HEK293 (cell line): Measurements from ENCODE around the gene PRKCE.
"Not testable (repeated sequence)": the region's sequence is repeated elsewhere in the genome, so short reads cannot be mapped to it uniquely, and the experiment has no call there.

ENCODE experiments used
- CTCF ChIA-PET: fragments of 350-600 bp; formaldehyde crosslinking; extraction: SDS; loops from one replicate; lab custom pipeline; 2021; ENCODE audit warnings: antibody characterized with exemption; lab: Yijun Ruan, JAX
- POLR2A ChIA-PET: fragments of 300-600 bp; formaldehyde crosslinking; extraction: SDS; loops from one replicate; lab custom pipeline; 2020; ENCODE audit warnings: antibody characterized with exemption, inconsistent platforms; lab: Yijun Ruan, JAX
- H3K27ac ChIP-seq: fragments of 200-500 bp; sonication (Bioruptor generic); 2 replicates; pipeline ENCODE4 v1.5.1; 2014; ENCODE audit warnings: low read depth, low read length, control low read depth, inconsistent platforms; ENCODE audit errors: extremely low read depth
- H3K36me3 ChIP-seq, 2 experiments: fragments of 200-500 bp in 1 of 2; sonication (Bioruptor generic) in 1 of 2; 1 replicate in 1 of 2; 2 replicates in 1 of 2; pipeline ENCODE4 v1.5.1; 2014 to 2017; ENCODE audit warnings: inconsistent platforms in 2 of 2, low read length in 2 of 2; ENCODE audit not compliant: control insufficient read depth in 2 of 2, insufficient read depth in 1 of 2
- H3K4me1 ChIP-seq: fragments of 200-500 bp; sonication (Bioruptor generic); 2 replicates; pipeline ENCODE4 v1.5.1; 2014; ENCODE audit warnings: mild to moderate bottlenecking, low read length, inconsistent platforms; ENCODE audit not compliant: control insufficient read depth, insufficient read depth
- H3K4me3 ChIP-seq: 2 replicates; pipeline ENCODE4 v1.5.1; 2011; ENCODE audit warnings: low read depth, mild to moderate bottlenecking, control low read depth, low read length, moderate library complexity
- H3K9me3 ChIP-seq: fragments of 200-500 bp; sonication (Bioruptor generic); 2 replicates; pipeline ENCODE4 v1.5.1; 2014; ENCODE audit warnings: low read depth, low read length, inconsistent platforms; ENCODE audit not compliant: control insufficient read depth, insufficient read depth
- EGR2 ChIP-seq: fragments of 450-650 bp; formaldehyde crosslinking; IDR thresholded peaks from 2 replicates; pipeline ENCODE4 v1.5.1; 2016; ENCODE audit warnings: low read depth, missing biosample characterization, missing genetic modification characterization
- PATZ1 ChIP-seq: fragments of 450-650 bp; formaldehyde crosslinking; IDR thresholded peaks from 2 replicates; pipeline ENCODE4 v1.5.1; 2016; ENCODE audit warnings: missing biosample characterization, missing genetic modification characterization
- SCRT1 ChIP-seq: fragments of 450-650 bp; formaldehyde crosslinking; IDR thresholded peaks from 2 replicates; pipeline ENCODE4 v1.5.1; 2016; ENCODE audit warnings: missing biosample characterization, missing genetic modification characterization, borderline replicate concordance
- SP7 ChIP-seq: fragments of 450-650 bp; formaldehyde crosslinking; IDR thresholded peaks from 2 replicates; pipeline ENCODE4 v1.5.1; 2016; ENCODE audit warnings: missing biosample characterization, missing genetic modification characterization
- TRIM28 ChIP-seq: IDR thresholded peaks from 2 replicates; pipeline ENCODE4 v1.6.1; 2011; ENCODE audit warnings: low read length, control low read depth, borderline replicate concordance
- ZBTB21 ChIP-seq: fragments of 450-650 bp; formaldehyde crosslinking; IDR thresholded peaks from 2 replicates; pipeline ENCODE4 v1.5.1; 2017; ENCODE audit warnings: missing biosample characterization, missing genetic modification characterization
- ZFHX2 ChIP-seq: fragments of 450-650 bp; formaldehyde crosslinking; conservative IDR thresholded peaks from 2 replicates; pipeline ENCODE4 v1.5.1; 2016; ENCODE audit warnings: missing biosample characterization, missing genetic modification characterization
- ZFP37 ChIP-seq: fragments of 450-650 bp; formaldehyde crosslinking; IDR thresholded peaks from 2 replicates; pipeline ENCODE4 v1.5.1; 2016; ENCODE audit warnings: missing biosample characterization, missing genetic modification characterization
- ZFP41 ChIP-seq: fragments of 450-650 bp; formaldehyde crosslinking; IDR thresholded peaks from 2 replicates; pipeline ENCODE4 v1.5.1; 2016; ENCODE audit warnings: missing biosample characterization, missing genetic modification characterization, borderline replicate concordance
- ZNF133 ChIP-seq: fragments of 450-650 bp; formaldehyde crosslinking; IDR thresholded peaks from 2 replicates; pipeline ENCODE4 v1.5.1; 2016; ENCODE audit warnings: missing biosample characterization, missing genetic modification characterization
- ZNF138 ChIP-seq: fragments of 450-650 bp; formaldehyde crosslinking; IDR thresholded peaks from 2 replicates; pipeline ENCODE4 v1.5.1; 2016; ENCODE audit warnings: missing biosample characterization, missing genetic modification characterization, borderline replicate concordance
- ZNF155 ChIP-seq: fragments of 450-650 bp; formaldehyde crosslinking; IDR thresholded peaks from 2 replicates; pipeline ENCODE4 v1.5.1; 2016; ENCODE audit warnings: missing biosample characterization, missing genetic modification characterization
- ZNF266 ChIP-seq: fragments of 450-650 bp; formaldehyde crosslinking; IDR thresholded peaks from 2 replicates; pipeline ENCODE4 v1.5.1; 2016; ENCODE audit warnings: missing biosample characterization, missing genetic modification characterization, low read depth
- ZNF274 ChIP-seq, 2 experiments: fragments of 200-500 bp in 1 of 2; fragments of 450-650 bp in 1 of 2; sonication (Bioruptor generic) in 1 of 2; formaldehyde crosslinking in 1 of 2; IDR thresholded peaks; 2 replicates each; pipeline versions ENCODE4 v1.5.1 to v1.6.1; 2014 to 2016; ENCODE audit warnings: borderline replicate concordance in 1 of 2, inconsistent platforms in 1 of 2, low read length in 1 of 2, missing biosample characterization in 1 of 2, missing genetic modification characterization in 1 of 2
- ZNF280D ChIP-seq: fragments of 450-650 bp; formaldehyde crosslinking; IDR thresholded peaks from 2 replicates; pipeline ENCODE4 v1.5.1; 2016; ENCODE audit warnings: missing biosample characterization, missing genetic modification characterization
- ZNF311 ChIP-seq: fragments of 450-650 bp; formaldehyde crosslinking; IDR thresholded peaks from 2 replicates; pipeline ENCODE4 v1.5.1; 2017; ENCODE audit warnings: missing biosample characterization, missing genetic modification characterization, borderline replicate concordance
- ZNF837 ChIP-seq: fragments of 450-650 bp; formaldehyde crosslinking; IDR thresholded peaks from 2 replicates; pipeline ENCODE4 v1.5.1; 2016; ENCODE audit warnings: missing biosample characterization, missing genetic modification characterization
- ZSCAN18 ChIP-seq: fragments of 450-650 bp; formaldehyde crosslinking; IDR thresholded peaks from 2 replicates; pipeline ENCODE4 v1.5.1; 2016; ENCODE audit warnings: missing biosample characterization, missing genetic modification characterization
- ZSCAN30 ChIP-seq: fragments of 450-650 bp; IDR thresholded peaks from 2 replicates; pipeline ENCODE4 v1.5.1; 2018; ENCODE audit warnings: missing biosample characterization, mild to moderate bottlenecking, missing genetic modification characterization, moderate library complexity

The PRKCE gene

GRCh38 chr2:45889620-45890370 is 238.3 kb downstream of the PRKCE start:
- Histone ChIP-seq H3K27ac (no peak overlapping the region), H3K4me1 (peaks cover 12% of the 10 kb centered on the region), H3K36me3 (no peaks in the 10 kb centered on the region), H3K4me3 (no peak overlapping the region), H3K9me3 (no peaks in the 10 kb centered on the region)
- POLR2A ChIA-PET, result interaction anchor here (0.7 kb wide), 1 partner anchor 14 kb away, joined by 3 read pairs; no protein-coding TSS in a partner anchor
- CTCF ChIA-PET, result no interaction called here
- TF ChIP-seq ZFHX2 (tag by site-specific recombination), result 0 out of 2 replicates have a peak, but pooled peaks have one; percentile 13
- 0 out of 2 replicates have a peak, but pooled peaks have one; percentile 18 for TF ChIP-seq EGR2 (tag by site-specific recombination)
- no peak for TF ChIP-seq ZNF274 (IDR thresholded peaks at IDR 0.05; ENCODE audit: low read length)
- TF ChIP-seq ZNF274 (tag by site-specific recombination; IDR thresholded peaks at IDR 0.05; ENCODE audit: borderline replicate concordance), result no peak

- H3K9me3 ChIP-seq, CTCF ChIA-PET, H3K4me3 ChIP-seq, H3K27ac ChIP-seq, H3K36me3 ChIP-seq, POLR2A ChIA-PET: not testable (repeated sequence)
- peaks cover 12% of the 10 kb centered on the region for H3K4me1 ChIP-seq
Measured at GRCh38 chr2:45890371-45890646, 238.8 kb downstream of the PRKCE start.

- no peak for TF ChIP-seq SCRT1 (tag by site-specific recombination)
- TF ChIP-seq ZFP37, result no peak
- TF ChIP-seq ZSCAN18, result no peak
- no peak for TF ChIP-seq ZNF266 (tag by site-specific recombination)
- no peak for TF ChIP-seq ZNF311
- no peak for TF ChIP-seq TRIM28
- TF ChIP-seq ZNF155 (tag by site-specific recombination), result no peak
- no peak for TF ChIP-seq ZNF133 (tag by site-specific recombination)
- TF ChIP-seq PATZ1, result no peak
- no peak for TF ChIP-seq ZNF280D
- no peak for TF ChIP-seq ZSCAN30 (tag by site-specific recombination)
- no peak for TF ChIP-seq ZNF837 (tag by site-specific recombination)
- TF ChIP-seq ZNF138 (tag by site-specific recombination), result no peak
- TF ChIP-seq ZFP41 (tag by site-specific recombination), result no peak
- TF ChIP-seq ZBTB21 (tag by site-specific recombination), result no peak
- no peak for TF ChIP-seq SP7
- ChIA-PET CTCF (no interaction called here), POLR2A (no interaction called here)
- Histone ChIP-seq H3K4me1 (peaks cover 12% of the 10 kb centered on the region), H3K27ac (no peak overlapping the region), H3K9me3 (no peaks in the 10 kb centered on the region), H3K4me3 (no peak overlapping the region), H3K36me3 (no peaks in the 10 kb centered on the region)
Measured at GRCh38 chr2:45890819-45891218, 239.3 kb downstream of the PRKCE start.
